Keratinocyte (primary cell): ENCODE results near the gene DEFB127. TPM values are rescaled to one million over a fixed set of nuclear protein-coding genes. Genes with fewer than 3 reads are reported as not detected.

ENCODE experiments used
- DNase-seq: peaks from one replicate; pipeline ENCODE4 v3.0.0-alpha.2; 2011; ENCODE audit warnings: low read depth, missing footprints, low spot score
- FAIRE-seq: peaks from 2 replicates; lab custom pipeline; 2011; peaks lifted over from hg19 to GRCh38; lab: Jason Lieb, UNC
- H2AFZ ChIP-seq: 2 replicates; pipeline ENCODE4 v1.6.0; 2012; ENCODE audit warnings: low read length, control low read depth, inconsistent platforms; ENCODE audit not compliant: control insufficient read depth
- H3K27ac ChIP-seq: 2 replicates; pipeline ENCODE4 v1.5.1; 2011; ENCODE audit warnings: low read length; ENCODE audit not compliant: control insufficient read depth, insufficient read depth
- H3K27me3 ChIP-seq: 3 replicates; pipeline ENCODE4 v1.6.0; 2011; ENCODE audit warnings: low read length; ENCODE audit not compliant: control insufficient read depth, insufficient read depth; ENCODE audit errors: extremely low read depth
- H3K36me3 ChIP-seq, 2 experiments: 2 replicates in 1 of 2; 3 replicates in 1 of 2; pipeline ENCODE4 v1.5.1; 2011; ENCODE audit warnings: low read length in 2 of 2, mild to moderate bottlenecking in 1 of 2; ENCODE audit not compliant: control insufficient read depth in 2 of 2, insufficient read depth in 2 of 2; ENCODE audit errors: extremely low read depth in 1 of 2
- H3K4me1 ChIP-seq: 3 replicates; pipeline ENCODE4 v1.5.1; 2011; ENCODE audit warnings: low read length; ENCODE audit not compliant: control insufficient read depth, insufficient read depth; ENCODE audit errors: extremely low read depth
- H3K4me2 ChIP-seq: 3 replicates; pipeline ENCODE4 v1.6.0; 2011; ENCODE audit warnings: low read depth, low read length; ENCODE audit not compliant: control insufficient read depth, insufficient read depth; ENCODE audit errors: extremely low read depth
- H3K4me3 ChIP-seq, 3 experiments: fragments of 200-600 bp in 1 of 3; sonication (generic) in 1 of 3; 2 replicates in 2 of 3; 3 replicates in 1 of 3; pipeline ENCODE4 v1.5.1; 2011 to 2016; ENCODE audit warnings: low read length in 3 of 3, mild to moderate bottlenecking in 3 of 3, control low read depth in 2 of 3, inconsistent platforms in 1 of 3, low read depth in 1 of 3, mixed read lengths in 1 of 3, mixed run types in 1 of 3, moderate library complexity in 1 of 3; ENCODE audit not compliant: control insufficient read depth in 2 of 3, insufficient read depth in 2 of 3; ENCODE audit errors: extremely low read depth in 1 of 3
- H3K79me2 ChIP-seq: 2 replicates; pipeline ENCODE4 v1.6.0; 2012; ENCODE audit warnings: low read length; ENCODE audit not compliant: control insufficient read depth, insufficient read depth
- H3K9ac ChIP-seq: 3 replicates; pipeline ENCODE4 v1.6.0; 2011; ENCODE audit warnings: low read length; ENCODE audit not compliant: control insufficient read depth, insufficient read depth; ENCODE audit errors: extremely low read depth
- H3K9me1 ChIP-seq: 3 replicates; pipeline ENCODE4 v1.6.0; 2011; ENCODE audit warnings: low read length; ENCODE audit not compliant: control insufficient read depth, insufficient read depth; ENCODE audit errors: extremely low read depth
- H3K9me3 ChIP-seq: 2 replicates; pipeline ENCODE4 v1.5.1; 2012; ENCODE audit warnings: low read depth, low read length; ENCODE audit not compliant: control insufficient read depth
- H4K20me1 ChIP-seq: 3 replicates; pipeline ENCODE4 v1.6.0; 2011; ENCODE audit warnings: low read length; ENCODE audit not compliant: control insufficient read depth, insufficient read depth; ENCODE audit errors: extremely low read depth
- CTCF ChIP-seq, 3 experiments: IDR thresholded peaks in 1 of 3; conservative IDR thresholded peaks in 1 of 3; optimal IDR thresholded peaks in 1 of 3; 2 replicates in 2 of 3; 3 replicates in 1 of 3; pipeline versions ENCODE3 to v1.5.1; 2011; ENCODE audit warnings: low read length in 3 of 3, mild to moderate bottlenecking in 3 of 3, moderate library complexity in 2 of 3, control low read depth in 1 of 3, inconsistent platforms in 1 of 3; ENCODE audit not compliant: insufficient read depth in 2 of 3; ENCODE audit errors: extremely low read depth in 1 of 3
- EZH2 ChIP-seq: IDR thresholded peaks from one replicate; pipeline ENCODE4 v1.6.1; 2012; ENCODE audit warnings: inconsistent platforms, mild to moderate bottlenecking, low read length, moderate library complexity
- dilution Hi-C: fragments of 300-500 bp; cut with MboI; formaldehyde crosslinking; loops from one replicate; pipeline ENCODE4 v1.7.0; 2020; ENCODE audit warnings: low sequenced_read_pairs; ENCODE audit not compliant: extremely low pct_ligation_motif_present
- polyA plus RNA-seq, 5 experiments: library from polyadenylated mRNA; depleted of rRNA in 3 of 5; stranded (reverse) in 3 of 5; stranded (forward) in 1 of 5; unstranded in 1 of 5; fragments of >200 nt; gene quantifications; 1 replicate in 1 of 5; 2 replicates in 3 of 5; 3 replicates in 1 of 5; pipeline versions ENCODE4 v1.2.1 to v1.2.3, GENCODE V29; 2011 to 2012; ENCODE audit warnings: missing spikeins in 2 of 5, low read depth in 1 of 5, low replicate concordance in 1 of 5

Gene DEFB127
- polyA plus RNA-seq, 1 donor (not counting 4 experiments of a cell fraction or from before 2014, with no cell fraction given), result not detected

DNA sequence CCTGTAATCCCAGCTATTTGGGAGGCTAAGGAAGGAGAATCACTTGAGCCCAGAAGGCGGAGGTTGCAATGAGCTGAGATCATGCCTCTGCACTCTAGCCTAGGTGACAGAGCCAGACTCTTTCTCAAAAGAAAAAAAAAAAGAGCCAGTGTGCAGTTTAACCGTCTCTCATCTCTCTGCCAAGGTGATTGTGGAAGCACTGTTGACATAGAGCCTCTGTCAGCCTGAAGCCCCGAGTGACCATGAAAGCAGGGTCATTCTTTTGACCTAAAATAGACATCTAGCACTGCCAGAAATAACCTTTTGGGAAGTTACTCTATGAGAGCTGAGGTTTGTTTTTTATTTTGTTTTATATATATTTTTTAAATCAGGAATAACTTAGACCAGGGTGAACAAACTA lies 7.4 kb downstream of the DEFB127 start:
- TF ChIP-seq EZH2, result no peak
- no peak for TF ChIP-seq CTCF (optimal IDR thresholded peaks at IDR 0.05 in 1 of 3, IDR thresholded peaks at IDR 0.05 in 1 of 3, conservative IDR thresholded peaks at IDR 0.05 in 1 of 3; ENCODE audit: extremely low read depth in 1 of 3, insufficient read depth in 2 of 3, low read length in 3 of 3)
- Histone ChIP-seq H3K9ac (no peak overlapping the region), H3K4me2 (no peak overlapping the region), H3K4me1 (no peaks in the 10 kb centered on the region), H3K27ac (no peak overlapping the region), H3K79me2 (no peaks in the 10 kb centered on the region), H3K36me3 (no peaks in the 10 kb centered on the region), H3K9me3 (no peaks in the 10 kb centered on the region), H3K9me1 (no peaks in the 10 kb centered on the region), H3K27me3 (peaks cover 2% of the 10 kb centered on the region), H2AFZ (no peak overlapping the region), H3K4me3 (no peak overlapping the region), H4K20me1 (no peaks in the 10 kb centered on the region)
- no peak for FAIRE-seq
- DNase-seq, result no peak
- dilution Hi-C loops, result no loop called here

DNA sequence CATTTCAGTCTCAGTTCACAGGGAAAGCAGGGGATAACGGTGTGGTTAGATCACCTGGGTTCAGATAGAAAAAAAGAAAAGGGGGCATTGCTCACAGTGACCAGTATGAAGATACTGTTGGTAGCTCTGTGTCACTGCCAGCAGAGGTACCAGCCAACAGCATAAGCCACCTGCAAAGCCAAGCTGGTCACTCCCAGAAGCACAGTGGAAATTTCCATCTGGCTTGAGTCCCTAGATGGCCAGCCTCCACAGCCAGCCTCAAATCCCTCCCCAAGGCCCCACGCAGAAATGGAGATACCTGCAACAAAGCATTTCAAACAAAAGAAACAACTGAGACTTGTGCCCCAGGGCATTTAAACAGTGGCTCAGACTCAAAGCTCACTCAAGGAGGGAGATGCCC lies 11.6 kb downstream of the DEFB127 start:
- Histone ChIP-seq H3K9me1 (no peaks in the 10 kb centered on the region), H3K4me2 (no peak overlapping the region), H3K36me3 (no peaks in the 10 kb centered on the region), H3K27ac (no peak overlapping the region), H3K79me2 (no peaks in the 10 kb centered on the region), H3K4me3 (no peak overlapping the region), H4K20me1 (no peaks in the 10 kb centered on the region), H3K27me3 (peaks cover 2% of the 10 kb centered on the region), H2AFZ (no peak overlapping the region), H3K9me3 (no peaks in the 10 kb centered on the region), H3K4me1 (no peaks in the 10 kb centered on the region), H3K9ac (no peak overlapping the region)
- dilution Hi-C loops, result no loop called here
- FAIRE-seq (no peak), DNase-seq (no peak)
- TF ChIP-seq CTCF (optimal IDR thresholded peaks at IDR 0.05 in 1 of 3, IDR thresholded peaks at IDR 0.05 in 1 of 3, conservative IDR thresholded peaks at IDR 0.05 in 1 of 3; ENCODE audit: extremely low read depth in 1 of 3, insufficient read depth in 2 of 3, low read length in 3 of 3) (no peak), EZH2 (no peak)
